ENCODE results near the gene AKR1A1.

The AKR1A1 gene

GRCh38 chr1:45550401-45551351, at the start of gene AKR1A1:
Gene AKR1A1, plus strand, starts transcription at chr1:45550826. Its CDS starts 10,969 bp downstream, at chr1:45561795.
- no peaks in the 10 kb centered on the region for H3K27me3 ChIP-seq (ENCODE audit: control insufficient read depth in 2 of 2, insufficient read depth in 2 of 2, low read length in 2 of 2)
- peaks cover 13 to 16% of the 10 kb centered on the region in 2 donors for H3K4me1 ChIP-seq (ENCODE audit: control insufficient read depth in 2 of 2, insufficient read depth in 2 of 2, low read length in 2 of 2)
- H3K36me3 ChIP-seq (ENCODE audit: control insufficient read depth in 2 of 2, insufficient read depth in 2 of 2, low read length in 2 of 2), result peaks cover under 1 to 5% of the 10 kb centered on the region in 2 donors
- peak within 1 kb of the TSS; percentile 89 to 98 for H3K4me3 ChIP-seq (ENCODE audit: low read length in 2 of 2)
- H3K9ac ChIP-seq (ENCODE audit: low read depth in 1 of 2, low read length in 2 of 2), result peak within 1 kb of the TSS; percentile 72 to 75
- no peaks in the 10 kb centered on the region for H3K9me3 ChIP-seq (ENCODE audit: control insufficient read depth in 2 of 2, low read length in 2 of 2)
- H3K27ac ChIP-seq (ENCODE audit: low read depth in 2 of 2, low read length in 2 of 2), result peak within 1 kb of the TSS; percentile 85 to 95

DNA sequence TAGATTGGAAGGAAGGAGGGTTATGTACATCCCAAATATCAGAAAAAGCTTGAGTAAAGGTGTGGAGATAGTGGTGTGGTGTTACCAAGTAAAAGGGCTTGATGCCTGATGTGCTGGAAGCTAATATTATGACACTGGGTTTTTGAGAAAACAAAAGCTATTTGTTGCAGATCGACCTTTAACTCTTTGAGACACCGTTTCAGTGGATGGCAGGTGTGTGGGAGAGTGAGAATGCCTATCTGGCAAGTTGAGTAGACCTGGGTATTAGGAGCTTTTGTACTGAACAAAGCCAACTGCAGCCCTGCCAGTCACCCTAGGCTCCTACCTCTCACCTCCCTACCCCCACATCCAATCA, 49.1 kb upstream of the AKR1A1 start:
- no peak overlapping the region for H3K9ac ChIP-seq (ENCODE audit: low read depth in 1 of 2, low read length in 2 of 2)
- H3K4me1 ChIP-seq (ENCODE audit: control insufficient read depth in 2 of 2, insufficient read depth in 2 of 2, low read length in 2 of 2), result peaks cover 13 to 19% of the 10 kb centered on the region in 2 donors
- no peak overlapping the region for H3K27ac ChIP-seq (ENCODE audit: low read depth in 2 of 2, low read length in 2 of 2)
- no peaks in the 10 kb centered on the region for H3K9me3 ChIP-seq (ENCODE audit: control insufficient read depth in 2 of 2, low read length in 2 of 2)
- H3K36me3 ChIP-seq (ENCODE audit: control insufficient read depth in 2 of 2, insufficient read depth in 2 of 2, low read length in 2 of 2), result no peaks in the 10 kb centered on the region
- no peaks in the 10 kb centered on the region for H3K27me3 ChIP-seq (ENCODE audit: control insufficient read depth in 2 of 2, insufficient read depth in 2 of 2, low read length in 2 of 2)
- peak overlapping the region in 1 of 2 donors; percentile 82 for H3K4me3 ChIP-seq (ENCODE audit: low read length in 2 of 2)

DNA sequence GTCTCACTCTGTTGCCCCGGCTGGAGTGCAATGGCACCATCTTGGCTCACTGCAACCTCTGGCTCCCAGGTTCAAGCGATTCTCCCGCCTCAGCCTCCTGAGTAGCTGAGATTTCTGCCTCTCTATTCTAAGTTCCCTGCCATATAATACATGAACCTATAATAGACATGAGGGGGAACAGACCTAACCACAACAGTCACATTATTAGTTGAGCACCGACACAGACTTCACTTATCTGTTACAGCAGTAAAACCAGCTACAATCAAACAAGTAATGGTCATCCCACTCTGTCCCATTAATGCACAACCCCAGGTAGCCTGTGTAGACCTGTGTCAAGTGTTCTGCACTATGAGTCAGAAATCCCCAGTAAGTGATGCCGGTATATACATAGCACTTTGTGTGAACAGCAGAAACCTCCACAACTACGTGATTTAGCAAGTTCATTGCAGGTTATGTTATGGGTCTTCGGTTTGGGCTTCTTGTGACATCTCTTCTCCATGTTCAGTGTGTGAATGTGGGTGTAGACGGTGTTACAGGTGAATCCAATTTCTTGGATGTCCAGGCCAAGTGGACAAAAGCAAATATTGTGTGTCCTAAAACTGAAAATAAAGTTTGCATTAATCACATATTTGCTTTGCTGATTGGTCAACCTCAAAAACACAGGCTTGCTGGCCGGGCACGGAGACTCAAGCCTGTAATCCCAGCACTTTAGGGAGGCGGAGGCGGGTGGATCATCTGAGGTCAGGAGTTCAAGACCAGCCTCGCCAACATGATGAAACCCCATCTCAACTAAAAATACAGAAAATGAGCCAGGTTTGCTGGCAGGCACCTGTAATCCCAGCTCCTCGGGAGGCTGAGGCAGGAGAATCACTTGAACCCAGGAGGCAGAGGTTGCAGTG, 46.9 kb upstream of the AKR1A1 start:
- Histone ChIP-seq H3K4me3 (ENCODE audit: low read length in 2 of 2) (no peak overlapping the region), H3K4me1 (ENCODE audit: control insufficient read depth in 2 of 2, insufficient read depth in 2 of 2, low read length in 2 of 2) (peaks cover 13 to 19% of the 10 kb centered on the region in 2 donors), H3K27ac (ENCODE audit: low read depth in 2 of 2, low read length in 2 of 2) (no peak overlapping the region), H3K27me3 (ENCODE audit: control insufficient read depth in 2 of 2, insufficient read depth in 2 of 2, low read length in 2 of 2) (no peaks in the 10 kb centered on the region), H3K9me3 (ENCODE audit: control insufficient read depth in 2 of 2, low read length in 2 of 2) (no peaks in the 10 kb centered on the region), H3K36me3 (ENCODE audit: control insufficient read depth in 2 of 2, insufficient read depth in 2 of 2, low read length in 2 of 2) (peaks cover 4 to 8% of the 10 kb centered on the region in 2 donors), H3K9ac (ENCODE audit: low read depth in 1 of 2, low read length in 2 of 2) (no peak overlapping the region)

GRCh38 chr1:45507195-45507594, 43.4 kb upstream of the AKR1A1 start:
- no peak overlapping the region for H3K27ac ChIP-seq (ENCODE audit: low read depth in 2 of 2, low read length in 2 of 2)

GRCh38 chr1:45507893-45508292, 42.7 kb upstream of the AKR1A1 start:
- Histone ChIP-seq H3K27ac (ENCODE audit: low read depth in 2 of 2, low read length in 2 of 2) (no peak overlapping the region), H3K9ac (ENCODE audit: low read depth in 1 of 2, low read length in 2 of 2) (no peak overlapping the region), H3K27me3 (ENCODE audit: control insufficient read depth in 2 of 2, insufficient read depth in 2 of 2, low read length in 2 of 2) (no peaks in the 10 kb centered on the region), H3K4me1 (ENCODE audit: control insufficient read depth in 2 of 2, insufficient read depth in 2 of 2, low read length in 2 of 2) (no peaks in the 10 kb centered on the region), H3K4me3 (ENCODE audit: low read length in 2 of 2) (no peak overlapping the region), H3K9me3 (ENCODE audit: control insufficient read depth in 2 of 2, low read length in 2 of 2) (no peaks in the 10 kb centered on the region), H3K36me3 (ENCODE audit: control insufficient read depth in 2 of 2, insufficient read depth in 2 of 2, low read length in 2 of 2) (peaks cover 34 to 38% of the 10 kb centered on the region in 2 donors)

More at GRCh38 chr1:45507195-45507594, 43.4 kb upstream of the AKR1A1 start:
- H3K9me3 ChIP-seq (ENCODE audit: control insufficient read depth in 2 of 2, low read length in 2 of 2), result no peaks in the 10 kb centered on the region
- no peak overlapping the region for H3K9ac ChIP-seq (ENCODE audit: low read depth in 1 of 2, low read length in 2 of 2)
- no peaks in the 10 kb centered on the region for H3K4me1 ChIP-seq (ENCODE audit: control insufficient read depth in 2 of 2, insufficient read depth in 2 of 2, low read length in 2 of 2)
- H3K27me3 ChIP-seq (ENCODE audit: control insufficient read depth in 2 of 2, insufficient read depth in 2 of 2, low read length in 2 of 2), result no peaks in the 10 kb centered on the region
- no peak overlapping the region for H3K4me3 ChIP-seq (ENCODE audit: low read length in 2 of 2)
- H3K36me3 ChIP-seq (ENCODE audit: control insufficient read depth in 2 of 2, insufficient read depth in 2 of 2, low read length in 2 of 2), result peaks cover 32 to 34% of the 10 kb centered on the region in 2 donors

DNA sequence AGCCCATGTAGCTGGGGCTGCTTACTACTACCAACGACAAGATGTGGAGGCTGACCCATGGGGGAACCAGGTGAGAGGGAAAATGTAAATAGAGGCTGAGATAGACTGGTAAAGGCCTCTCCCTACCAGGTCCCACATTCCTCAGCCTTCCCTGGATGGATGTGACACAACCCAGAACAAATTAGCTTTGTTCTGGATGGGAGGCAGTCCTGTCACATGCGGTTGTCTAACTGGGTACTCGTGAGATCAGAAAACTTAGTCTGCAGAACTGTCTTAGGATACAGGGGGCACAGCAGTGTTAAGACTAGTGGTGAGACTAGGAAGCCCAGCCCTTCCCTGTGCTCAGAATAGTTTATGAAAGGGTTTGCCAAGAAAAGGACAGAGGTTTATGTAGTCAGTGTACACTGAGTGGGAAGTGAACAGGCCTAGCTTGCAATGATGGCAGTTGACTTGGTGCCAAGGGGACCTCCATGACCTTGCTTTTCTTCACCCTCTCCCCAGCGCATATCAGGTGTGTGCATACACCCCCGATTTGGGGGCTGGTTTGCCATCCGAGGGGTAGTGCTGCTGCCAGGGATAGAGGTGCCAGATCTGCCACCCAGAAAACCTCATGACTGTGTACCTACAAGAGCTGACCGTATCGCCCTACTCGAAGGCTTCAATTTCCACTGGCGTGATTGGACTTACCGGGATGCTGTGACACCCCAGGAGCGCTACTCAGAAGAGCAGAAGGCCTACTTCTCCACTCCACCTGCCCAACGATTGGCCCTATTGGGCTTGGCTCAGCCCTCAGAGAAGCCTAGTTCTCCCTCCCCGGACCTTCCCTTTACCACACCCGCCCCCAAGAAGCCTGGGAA, 42.1 kb upstream of the AKR1A1 start:
- H3K27ac ChIP-seq (ENCODE audit: low read depth in 2 of 2, low read length in 2 of 2), result no peak overlapping the region
- no peaks in the 10 kb centered on the region for H3K4me1 ChIP-seq (ENCODE audit: control insufficient read depth in 2 of 2, insufficient read depth in 2 of 2, low read length in 2 of 2)
- H3K4me3 ChIP-seq (ENCODE audit: low read length in 2 of 2), result no peak overlapping the region
- H3K27me3 ChIP-seq (ENCODE audit: control insufficient read depth in 2 of 2, insufficient read depth in 2 of 2, low read length in 2 of 2), result no peaks in the 10 kb centered on the region
- H3K36me3 ChIP-seq (ENCODE audit: control insufficient read depth in 2 of 2, insufficient read depth in 2 of 2, low read length in 2 of 2), result peaks cover 39 to 43% of the 10 kb centered on the region in 2 donors
- H3K9ac ChIP-seq (ENCODE audit: low read depth in 1 of 2, low read length in 2 of 2), result no peak overlapping the region
- no peaks in the 10 kb centered on the region for H3K9me3 ChIP-seq (ENCODE audit: control insufficient read depth in 2 of 2, low read length in 2 of 2)

DNA sequence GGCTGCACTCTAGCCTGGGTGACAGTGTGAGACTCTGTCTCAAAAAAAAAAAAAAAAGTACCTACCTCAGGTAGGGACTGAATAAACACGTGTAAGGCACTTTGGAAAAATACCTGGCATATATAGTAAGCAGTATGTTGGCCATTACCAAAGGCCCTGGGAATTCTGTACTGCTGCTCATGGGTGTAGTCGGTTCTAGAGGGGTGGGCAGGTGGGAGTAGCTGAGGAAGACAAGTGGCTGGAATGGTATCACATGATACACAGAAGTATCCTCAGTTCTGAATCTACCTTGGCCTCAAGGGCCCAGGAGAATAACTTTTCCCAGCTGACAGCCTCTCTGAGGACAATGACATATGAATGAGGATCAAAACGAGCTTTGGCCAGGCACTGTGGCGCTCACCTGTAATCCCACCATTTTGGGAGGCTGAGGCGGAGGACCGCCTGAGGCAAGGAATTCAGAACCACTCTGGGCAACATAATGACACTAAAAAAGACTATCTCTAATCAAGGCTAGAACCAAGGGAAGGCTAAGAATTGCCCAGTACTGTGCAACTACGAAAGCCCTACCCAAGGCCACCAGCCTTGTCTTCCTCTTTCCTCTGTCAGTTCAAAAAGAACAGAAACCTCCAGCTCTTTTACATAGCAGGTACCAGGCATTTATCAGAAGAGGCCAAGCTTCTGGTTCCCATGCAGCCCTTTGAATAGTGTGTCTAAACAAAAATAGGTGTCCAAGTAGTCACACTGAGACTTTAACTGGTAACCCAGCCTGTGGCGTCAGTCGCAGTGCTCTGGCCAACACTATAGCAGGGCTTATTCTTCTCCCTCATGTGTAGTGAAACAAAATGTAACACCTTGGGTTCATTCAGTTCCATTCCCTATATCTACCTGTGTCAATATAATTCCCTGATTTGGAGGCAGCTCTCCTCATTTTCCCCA, 40.3 kb upstream of the AKR1A1 start:
- Histone ChIP-seq H3K36me3 (ENCODE audit: control insufficient read depth in 2 of 2, insufficient read depth in 2 of 2, low read length in 2 of 2) (peaks cover 53 to 58% of the 10 kb centered on the region in 2 donors), H3K27ac (ENCODE audit: low read depth in 2 of 2, low read length in 2 of 2) (no peak overlapping the region), H3K9me3 (ENCODE audit: control insufficient read depth in 2 of 2, low read length in 2 of 2) (no peaks in the 10 kb centered on the region), H3K4me1 (ENCODE audit: control insufficient read depth in 2 of 2, insufficient read depth in 2 of 2, low read length in 2 of 2) (no peaks in the 10 kb centered on the region), H3K4me3 (ENCODE audit: low read length in 2 of 2) (no peak overlapping the region), H3K27me3 (ENCODE audit: control insufficient read depth in 2 of 2, insufficient read depth in 2 of 2, low read length in 2 of 2) (no peaks in the 10 kb centered on the region), H3K9ac (ENCODE audit: low read depth in 1 of 2, low read length in 2 of 2) (no peak overlapping the region)

GRCh38 chr1:45510972-45511527, 39.6 kb upstream of the AKR1A1 start:
- Histone ChIP-seq H3K27ac (ENCODE audit: low read depth in 2 of 2, low read length in 2 of 2) (no peak overlapping the region), H3K27me3 (ENCODE audit: control insufficient read depth in 2 of 2, insufficient read depth in 2 of 2, low read length in 2 of 2) (no peaks in the 10 kb centered on the region), H3K36me3 (ENCODE audit: control insufficient read depth in 2 of 2, insufficient read depth in 2 of 2, low read length in 2 of 2) (peaks cover 57 to 63% of the 10 kb centered on the region in 2 donors), H3K4me1 (ENCODE audit: control insufficient read depth in 2 of 2, insufficient read depth in 2 of 2, low read length in 2 of 2) (peaks cover 0 to 3% of the 10 kb centered on the region in 2 donors), H3K9ac (ENCODE audit: low read depth in 1 of 2, low read length in 2 of 2) (no peak overlapping the region), H3K9me3 (ENCODE audit: control insufficient read depth in 2 of 2, low read length in 2 of 2) (no peaks in the 10 kb centered on the region), H3K4me3 (ENCODE audit: low read length in 2 of 2) (no peak overlapping the region)
